GM21825 (cell line): ENCODE measurements around the gene ABR.
A peak's percentile ranks its signal among the peaks of the same experiment; 100 is the strongest.
"Not testable (repeated sequence)": the region's sequence is repeated elsewhere in the genome, so short reads cannot be mapped to it uniquely, and the experiment has no call there.

Experiments used
- ATAC-seq: cut with Tn5 transposase; IDR thresholded peaks from one replicate; pipeline ENCODE4 v1.9.1; 2021; ENCODE audit warnings: mild to moderate bottlenecking, moderate library complexity; ENCODE audit not compliant: unreplicated experiment

ABR gene

DNA sequence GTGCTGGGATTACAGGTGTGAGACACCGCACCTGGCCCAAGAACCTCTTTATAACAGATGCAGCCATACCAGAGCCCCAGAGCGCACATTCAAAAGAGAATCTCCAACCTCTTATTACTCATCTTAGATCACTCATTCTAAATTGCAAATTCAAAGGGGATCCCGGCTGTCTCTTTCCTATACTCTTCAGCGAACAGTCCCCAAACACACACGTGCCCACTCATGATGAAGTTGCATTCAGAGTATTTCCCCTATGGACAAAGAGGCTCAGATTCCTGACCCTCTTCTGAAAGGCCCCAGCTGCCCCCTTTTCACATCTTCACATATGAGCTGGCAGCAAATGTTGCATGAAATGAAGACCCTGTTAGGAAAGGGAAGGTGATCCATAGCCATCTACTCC is 22.5 kb upstream of the ABR start:
- no peak for ATAC-seq

DNA sequence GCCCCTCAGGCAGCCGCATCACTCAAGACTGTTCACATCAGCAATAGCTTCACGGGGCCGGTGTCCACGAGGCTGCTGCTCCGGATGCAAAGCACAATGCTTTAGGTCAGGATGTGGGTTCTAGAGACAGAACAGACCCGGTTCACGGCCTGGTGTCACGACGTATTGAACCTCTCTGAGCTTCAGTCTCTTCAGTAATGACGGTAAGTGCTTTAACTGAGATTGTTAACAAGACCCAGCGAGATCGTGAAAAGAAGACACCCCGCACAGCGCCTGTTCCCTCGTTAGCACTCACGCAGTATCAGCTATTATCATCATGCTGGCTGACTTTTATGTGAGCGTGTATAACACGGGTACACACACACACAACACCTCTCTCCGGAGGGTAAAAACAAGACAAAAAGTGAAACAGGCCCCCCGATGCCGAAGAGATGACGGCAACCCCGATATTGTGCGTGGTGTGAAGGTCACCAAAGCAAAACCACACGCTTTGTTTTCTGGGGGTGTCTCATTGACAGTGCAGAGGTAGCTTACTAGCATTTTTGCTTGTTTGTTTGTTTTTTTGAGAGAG is 21.4 kb upstream of the ABR start:
- ATAC-seq: no peak

DNA sequence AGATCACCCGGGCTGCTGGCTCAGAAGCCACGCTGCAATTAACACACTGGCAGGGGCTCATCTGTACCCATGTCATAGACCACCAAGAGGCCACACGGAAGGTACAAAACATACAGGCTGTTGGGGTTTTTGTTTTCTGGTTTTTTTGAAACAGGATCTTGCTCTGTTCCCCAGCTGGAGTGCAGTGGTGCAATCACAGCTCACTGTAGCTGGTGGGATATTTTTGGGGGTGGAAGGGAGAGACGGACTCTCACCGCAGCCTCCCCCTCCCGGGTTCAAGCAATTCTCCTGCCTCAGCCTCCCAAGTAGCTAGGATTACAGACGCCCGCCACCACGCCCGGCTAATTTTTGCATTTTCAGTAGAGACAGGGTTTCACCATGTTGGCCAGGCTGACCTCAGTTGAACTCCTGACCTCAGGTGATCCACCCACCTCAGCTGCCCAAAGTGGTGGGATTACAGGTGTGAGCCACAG is 19.5 kb upstream of the ABR start:
- ATAC-seq: not testable (repeated sequence)

DNA sequence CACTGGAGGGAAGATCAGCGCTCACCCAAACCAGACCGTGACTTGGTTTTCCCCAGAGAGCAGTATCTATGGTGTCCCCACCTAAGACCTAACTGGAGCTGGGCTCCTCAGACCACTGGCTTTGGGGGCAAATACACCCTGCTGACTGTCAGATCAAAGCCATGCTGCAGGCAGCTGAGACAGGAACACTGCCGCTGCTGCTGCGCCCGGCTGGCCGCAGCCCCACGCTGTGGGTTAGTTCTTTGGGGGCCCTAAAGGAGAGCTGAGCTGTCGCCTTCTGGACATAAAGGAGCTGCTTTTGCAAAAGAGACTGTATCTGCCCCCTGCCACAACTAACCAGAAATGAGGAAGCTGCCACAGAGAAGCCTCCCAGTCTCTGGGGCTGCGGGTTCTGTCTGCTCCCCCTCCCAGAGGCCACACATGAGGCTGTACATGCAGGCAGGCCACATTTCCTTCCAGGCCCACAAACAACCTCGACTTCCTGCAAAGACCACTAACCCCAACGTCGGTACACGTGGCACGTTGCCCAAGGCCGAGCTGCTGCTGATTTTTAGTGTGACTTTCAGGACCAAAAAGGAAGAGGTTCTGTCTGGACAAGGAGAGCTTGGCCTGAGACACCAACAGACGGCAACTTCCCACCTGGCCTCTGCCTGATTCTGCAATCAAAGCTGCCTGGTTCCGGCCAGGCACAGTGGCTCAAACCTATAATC is 18.2 kb upstream of the ABR start:
- peak; percentile 59 for ATAC-seq

DNA sequence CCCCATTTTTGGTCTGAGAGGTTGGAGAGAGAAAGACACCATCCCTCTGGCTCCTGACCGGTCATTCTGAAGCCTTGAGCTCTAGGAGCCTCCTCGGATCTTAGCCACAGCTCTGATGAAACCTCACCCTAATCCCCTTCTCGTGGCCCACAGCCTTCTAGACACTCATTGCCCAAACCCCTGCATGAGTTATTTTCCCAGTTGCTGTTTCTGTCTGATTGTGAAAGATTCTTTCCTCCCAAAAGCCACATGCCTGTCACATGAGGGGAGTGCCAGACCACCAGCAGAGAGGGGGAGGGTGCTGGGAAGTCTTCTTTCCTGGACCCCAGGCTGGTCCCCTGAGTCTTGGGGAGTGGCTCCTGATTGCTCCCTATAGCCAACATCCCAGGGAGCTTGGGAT is 17.6 kb upstream of the ABR start:
- ATAC-seq: no peak

DNA sequence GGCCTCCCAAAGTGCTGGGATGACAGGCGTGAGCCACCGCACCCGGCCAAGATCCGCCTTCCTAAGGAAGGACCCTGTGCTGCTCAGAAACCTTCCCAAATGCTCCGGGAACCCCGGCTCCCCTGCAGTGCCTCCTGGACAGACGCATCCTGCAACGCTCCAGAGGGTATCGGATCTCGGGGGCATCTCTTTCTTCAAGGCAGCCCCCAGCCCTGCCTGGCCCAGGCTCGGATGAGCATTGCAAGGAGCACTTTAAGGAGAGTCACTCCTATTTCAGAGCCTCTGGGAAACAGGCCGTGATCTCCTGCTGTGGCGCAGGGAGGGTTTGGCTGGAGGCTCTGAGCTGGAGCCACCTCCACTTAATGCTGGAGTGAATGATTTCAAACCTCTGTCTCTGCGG is 17.2 kb upstream of the ABR start:
- no peak for ATAC-seq

DNA sequence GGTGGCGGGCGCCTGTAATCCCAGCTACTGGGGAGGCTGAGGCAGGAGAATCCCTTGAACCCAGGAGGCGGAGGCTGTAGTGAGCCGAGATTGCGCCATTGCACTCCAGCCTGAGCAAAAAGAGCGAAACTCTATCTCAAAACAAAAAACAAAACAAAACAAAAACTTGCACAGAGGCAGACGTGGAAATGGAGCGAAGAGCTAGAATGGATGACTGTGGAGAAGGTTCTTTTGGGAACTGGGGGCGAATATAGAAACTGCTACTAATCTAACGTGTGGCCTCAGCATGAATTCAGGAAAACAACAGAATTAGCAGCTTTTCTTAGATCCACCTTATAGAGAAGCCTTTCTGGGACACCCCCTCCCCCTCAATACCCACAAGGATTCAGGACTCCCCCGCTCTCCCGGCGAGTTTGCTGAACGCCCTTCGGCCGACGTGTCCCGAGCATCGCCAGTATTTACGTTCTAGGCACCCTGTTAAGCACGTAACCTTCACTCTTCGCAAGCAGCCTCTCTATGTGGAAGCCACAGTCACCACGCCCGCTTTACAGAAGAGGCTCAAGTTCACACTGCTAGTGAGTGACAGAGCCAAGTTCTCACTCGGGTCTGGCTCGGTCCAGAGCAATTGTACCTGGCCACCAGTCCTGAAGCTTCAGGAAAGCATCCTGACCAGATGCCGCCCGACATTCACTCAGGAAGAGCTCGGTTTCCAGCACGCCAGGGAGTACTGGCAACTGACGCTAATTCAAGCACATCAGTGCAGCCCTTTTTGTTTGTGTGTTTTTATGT is 13.3 kb upstream of the ABR start:
- no peak for ATAC-seq

DNA sequence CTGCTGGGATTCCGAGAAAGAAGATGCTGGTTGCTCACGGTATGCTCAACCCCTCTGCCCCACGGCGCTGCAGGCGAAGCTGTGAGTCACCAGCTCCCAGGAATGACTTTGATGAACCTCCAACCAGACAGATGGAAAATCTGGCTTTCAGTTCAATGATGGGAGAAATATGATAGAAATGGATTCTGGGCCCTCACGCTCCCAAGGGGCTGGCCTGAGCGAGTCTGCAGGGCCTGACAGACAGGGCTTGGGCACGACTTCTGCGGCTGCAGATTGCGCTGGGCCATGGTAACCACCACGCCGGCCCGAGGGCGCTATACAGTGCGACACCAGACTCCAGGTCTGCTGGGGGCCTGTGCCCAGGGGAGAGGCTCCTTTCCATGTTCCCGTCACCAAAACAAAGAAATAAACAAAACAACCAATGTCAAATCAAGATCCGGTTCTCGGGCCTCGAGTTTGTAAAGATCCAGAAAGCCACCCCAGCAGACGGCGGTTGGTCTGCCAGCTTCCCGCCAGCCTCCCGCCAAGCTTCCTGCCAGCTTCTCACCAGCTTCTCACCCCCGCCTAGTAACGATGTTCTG is 11.1 kb upstream of the ABR start:
- no peak for ATAC-seq

DNA sequence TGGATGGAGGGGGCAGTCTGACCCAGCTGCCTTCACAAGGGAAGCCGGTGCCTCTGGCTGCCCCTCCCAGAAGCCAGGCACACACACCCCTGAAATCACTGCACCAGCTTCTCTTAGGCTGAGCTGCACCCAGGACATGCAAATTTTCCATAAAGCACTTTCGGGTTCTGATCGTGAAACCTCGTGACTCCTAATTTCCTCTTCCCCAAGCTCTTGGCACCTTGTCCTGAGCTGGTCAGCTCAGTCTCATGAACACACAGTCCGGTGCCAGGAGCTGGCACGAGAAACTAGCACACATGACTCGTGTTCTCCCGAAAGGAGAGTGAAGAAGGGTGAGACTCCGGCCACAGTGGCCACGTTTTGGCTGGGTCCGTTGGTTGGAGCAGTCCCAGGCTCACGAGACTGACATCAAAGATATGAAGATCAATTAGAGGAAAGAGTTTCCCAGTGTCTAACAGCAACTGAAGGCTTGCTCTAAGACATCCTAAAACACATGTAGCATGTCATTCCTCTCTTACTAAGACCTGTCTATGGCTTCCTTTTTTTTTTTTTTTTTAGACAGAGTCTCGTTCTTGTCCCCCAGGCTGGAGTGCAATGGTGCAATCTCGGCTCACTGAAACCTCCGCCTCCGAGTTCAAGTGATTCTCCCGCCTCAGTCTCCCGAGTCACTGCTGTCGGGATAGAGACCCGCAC is 9.2 kb upstream of the ABR start:
- no peak for ATAC-seq

DNA sequence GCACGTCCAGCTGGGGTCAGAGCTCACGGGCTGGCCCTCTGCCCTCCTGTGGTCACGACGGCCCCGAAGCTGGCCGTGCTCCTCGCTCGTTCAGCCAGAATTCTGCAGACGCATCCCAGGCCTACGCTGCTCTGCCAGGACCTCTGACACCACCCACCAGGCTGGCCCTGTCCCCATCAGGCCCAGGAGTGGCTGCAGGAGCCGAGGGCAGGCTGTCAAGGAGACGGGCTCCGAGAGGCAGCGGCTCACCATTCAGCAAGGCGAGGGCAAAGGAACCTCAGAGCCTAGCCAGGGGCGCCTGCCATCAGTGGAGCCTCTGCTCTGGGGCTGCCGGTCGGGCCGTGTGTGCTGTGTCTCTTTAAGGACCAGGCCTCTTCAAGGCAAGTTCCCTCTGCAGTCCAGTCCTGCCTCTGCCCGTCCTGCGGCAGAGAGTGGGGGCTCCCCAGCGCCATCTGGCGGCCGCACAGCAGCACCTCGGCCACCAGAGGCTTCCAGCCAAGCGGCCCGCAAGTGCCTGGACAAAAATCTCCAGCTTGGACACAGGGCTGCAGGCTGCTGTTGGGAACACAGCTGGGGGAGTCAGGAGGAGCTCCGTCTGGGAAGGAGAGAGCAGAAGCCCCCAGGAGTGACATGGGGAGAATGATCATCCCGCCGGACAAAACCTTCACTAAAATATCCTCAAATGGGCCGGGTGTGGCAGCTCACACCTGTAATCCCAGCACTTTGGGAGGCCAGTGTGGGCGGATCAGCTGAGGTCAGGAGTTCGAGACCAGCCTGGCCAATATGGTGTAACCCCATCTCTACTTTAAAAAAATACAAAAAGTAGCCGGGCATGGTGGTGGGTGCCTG is 7.4 kb upstream of the ABR start:
- no peak for ATAC-seq

DNA sequence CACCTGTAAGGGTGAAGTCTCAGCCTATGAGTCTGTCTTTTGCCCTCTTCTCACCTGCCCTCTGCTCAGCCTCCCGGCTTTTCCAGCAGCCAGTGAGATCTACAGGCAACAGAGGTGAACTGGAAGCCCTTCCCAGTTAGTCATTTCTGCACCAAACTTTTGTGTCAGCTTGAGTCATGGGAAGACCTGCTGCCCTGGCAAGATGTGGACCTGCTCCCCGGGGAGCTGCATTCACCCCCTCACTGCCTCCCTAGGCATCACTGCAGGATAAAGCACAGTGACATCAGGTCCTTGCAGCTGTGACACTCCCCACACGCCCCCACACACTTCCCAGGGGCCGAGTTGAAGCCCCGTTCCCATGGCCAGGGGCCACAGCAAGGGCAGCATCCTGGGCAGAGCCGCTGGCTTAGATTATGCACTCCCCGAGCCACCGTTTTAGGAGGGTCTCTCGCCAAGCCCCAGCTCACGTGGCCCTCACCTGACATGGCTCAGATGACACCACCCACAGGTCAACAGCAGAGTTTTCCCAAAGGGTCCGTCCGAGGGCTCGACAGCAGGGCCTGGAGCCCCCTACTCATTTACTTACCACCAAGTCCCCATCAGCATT is 6.5 kb upstream of the ABR start:
- ATAC-seq: no peak

DNA sequence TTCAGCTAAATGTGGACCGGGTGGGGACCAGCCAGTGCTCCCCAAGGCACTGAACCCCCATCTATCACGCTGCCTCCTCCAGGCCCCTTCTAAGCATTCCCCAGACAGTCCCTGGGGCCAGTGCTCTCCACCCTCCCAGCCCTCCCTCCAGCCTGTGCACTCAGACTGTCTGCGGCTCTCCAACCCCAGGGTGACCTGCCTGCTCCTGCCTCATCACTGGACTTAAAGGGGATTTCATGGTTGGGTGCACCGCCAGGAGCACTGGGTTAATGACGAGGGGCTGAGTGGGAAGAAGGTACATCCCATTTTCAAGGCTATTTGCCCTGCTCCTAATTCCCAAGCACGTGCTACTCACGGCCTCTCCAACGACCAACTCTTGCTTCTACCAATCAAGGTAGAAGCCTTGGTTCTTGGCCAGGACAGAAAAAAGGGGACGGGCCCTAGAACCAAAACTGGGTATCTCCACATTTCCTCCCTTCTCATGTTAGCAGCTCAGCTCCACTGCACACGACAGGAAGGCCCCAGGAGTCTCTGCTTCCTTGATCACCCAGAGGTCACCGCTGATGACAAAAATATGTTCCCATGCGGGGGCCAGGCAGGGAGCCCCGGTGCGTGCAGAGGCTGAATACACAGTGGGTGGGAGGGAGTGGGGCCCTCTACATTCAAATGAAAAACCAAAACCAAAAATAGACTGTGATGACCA is 3.5 kb upstream of the ABR start:
- ATAC-seq: peak; percentile 46

DNA sequence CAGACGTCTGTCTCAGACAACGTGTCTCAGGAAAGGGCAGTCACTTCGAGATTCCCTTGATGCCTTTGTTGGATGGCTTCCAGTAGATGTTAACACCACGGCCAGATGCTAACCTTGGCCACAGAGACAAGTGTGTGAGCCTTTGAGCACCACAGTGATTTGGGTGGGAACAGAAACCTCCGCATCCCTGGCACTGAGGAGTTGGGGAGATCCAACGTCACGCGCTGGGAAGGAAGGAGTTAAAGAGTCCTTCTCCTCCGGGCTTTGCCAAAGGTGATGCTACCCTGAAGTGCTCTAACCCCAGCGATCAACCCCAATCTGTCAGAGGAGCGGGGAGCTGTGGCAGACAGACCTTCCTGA is 3.0 kb upstream of the ABR start:
- no peak for ATAC-seq

DNA sequence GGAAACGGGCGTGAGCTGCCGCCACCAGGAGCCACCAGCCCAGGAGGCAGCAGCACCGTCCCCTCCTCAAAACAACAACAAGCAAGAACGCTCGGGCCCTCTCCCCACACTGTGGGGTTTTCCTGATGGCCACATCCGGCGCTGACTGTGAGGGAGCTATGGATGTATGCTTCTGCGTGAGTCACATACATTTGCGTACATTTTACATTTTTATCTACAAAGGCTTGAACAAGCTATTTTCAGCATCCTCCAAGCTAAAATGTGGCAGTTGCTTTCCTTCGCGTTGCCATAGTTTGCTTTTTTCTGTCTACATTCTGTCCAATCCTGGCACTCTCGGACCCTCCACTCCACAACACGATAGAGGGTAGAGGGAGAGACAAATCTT is 2.0 kb upstream of the ABR start:
- peak; percentile 14 for ATAC-seq

DNA sequence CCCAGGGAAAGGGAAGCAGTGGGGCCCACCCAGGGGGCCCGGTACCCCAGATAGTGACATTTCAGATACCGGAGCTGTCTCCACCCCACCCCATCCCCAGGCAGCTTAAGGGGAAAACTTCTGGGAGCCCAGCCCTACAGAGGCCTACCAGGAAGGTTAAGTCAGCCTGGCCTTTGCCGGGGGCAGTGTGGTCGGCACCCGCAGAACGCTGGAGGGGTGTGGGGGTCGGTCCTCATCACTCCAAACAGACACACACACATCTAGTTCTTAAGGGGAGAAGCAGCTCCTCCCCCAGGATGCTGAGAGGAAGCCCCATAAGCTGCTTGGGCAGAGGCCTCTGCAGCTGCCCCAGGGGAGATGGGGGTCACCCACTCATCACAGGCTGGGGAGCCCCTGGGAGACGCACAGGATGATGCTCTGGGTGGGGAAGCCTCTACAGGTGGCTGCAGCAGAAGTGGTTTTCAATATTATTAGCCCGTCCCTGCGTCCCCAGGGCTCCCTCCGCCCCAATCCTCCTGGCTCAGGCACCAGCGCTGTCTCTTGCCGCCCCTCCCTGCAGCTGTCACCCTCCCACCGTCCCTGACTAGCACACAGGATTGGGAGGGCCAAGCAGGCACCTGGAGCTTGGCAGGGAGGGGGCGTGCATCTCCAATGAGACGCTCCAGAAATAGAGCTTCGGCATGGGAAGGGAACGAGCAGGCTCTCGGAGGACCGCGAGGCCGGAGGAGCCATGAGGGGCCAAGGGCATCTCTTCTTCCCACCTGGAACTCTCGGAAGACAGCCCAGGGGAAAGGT is 1.4 kb upstream of the ABR start:
- peak; percentile 41 for ATAC-seq

DNA sequence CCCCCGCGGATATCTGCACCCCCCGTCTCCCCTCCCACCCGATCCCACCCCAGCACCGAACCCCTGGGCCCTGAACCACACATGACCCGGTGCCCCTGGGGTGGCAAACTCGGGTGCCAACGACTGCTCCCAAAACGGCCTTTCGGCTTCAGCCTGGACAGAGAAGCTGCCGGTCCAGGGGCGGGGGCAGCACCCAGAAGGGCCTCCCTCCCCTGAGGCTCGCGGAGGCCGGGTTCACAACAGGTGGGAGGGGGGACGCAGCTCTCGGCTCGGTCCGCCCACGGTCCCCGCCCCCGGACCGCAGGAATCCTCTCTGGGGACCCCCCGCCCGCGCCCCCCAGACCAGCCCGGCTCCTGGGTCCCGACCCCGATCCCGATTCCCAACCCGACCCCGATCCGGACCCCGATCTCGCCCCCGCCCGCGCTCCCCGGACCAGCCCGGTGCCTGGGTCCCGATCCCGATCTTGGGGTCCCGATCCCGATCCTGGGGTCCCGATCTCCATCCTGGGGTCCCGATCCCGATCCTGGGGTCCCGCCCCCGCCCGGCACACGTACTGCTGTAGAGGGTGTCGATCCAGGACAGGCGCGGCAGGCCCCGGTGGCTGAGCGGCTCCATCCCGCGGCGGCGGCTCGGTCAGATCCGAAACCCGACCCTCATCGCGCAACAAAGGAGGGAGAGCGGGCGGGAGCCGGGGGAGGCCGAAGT is 516 bp downstream of the ABR start:
- no peak for ATAC-seq

DNA sequence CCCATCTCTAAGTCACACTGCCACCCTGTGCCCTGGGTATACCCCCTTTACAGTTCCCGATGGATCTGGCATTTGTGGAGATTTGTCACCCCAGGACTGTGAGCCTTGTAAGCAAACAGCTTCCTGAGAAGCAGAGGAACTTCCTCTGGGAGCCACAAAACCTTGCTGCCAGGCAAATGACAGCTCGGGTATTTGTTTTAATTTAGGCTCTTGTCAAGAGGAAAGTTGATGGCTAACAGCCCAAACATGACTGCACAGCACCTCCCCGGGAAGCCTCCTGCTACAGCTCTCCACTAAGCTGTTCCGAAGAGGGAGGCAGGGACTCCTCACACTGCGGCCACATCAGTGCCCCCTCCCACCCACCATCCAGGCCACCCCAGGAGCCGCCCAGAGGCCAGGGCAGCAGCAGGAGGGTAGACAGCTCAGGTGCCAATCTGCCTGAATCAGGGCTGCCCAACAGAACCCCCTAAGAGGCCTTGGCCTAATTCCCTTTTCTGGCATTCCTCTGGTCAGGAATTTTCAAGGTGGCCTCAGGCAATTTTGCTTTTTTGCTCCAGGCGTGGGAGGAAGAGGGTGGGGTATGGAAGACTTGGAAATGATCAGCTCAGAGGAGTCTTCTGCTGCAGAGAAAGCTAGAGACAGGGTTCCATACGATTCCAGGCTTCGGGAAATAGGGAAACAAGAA is 2.6 kb downstream of the ABR start:
- ATAC-seq: no peak
